GM21381 (cell line): ENCODE data around the gene CDK19.

ENCODE experiments used
- ATAC-seq: cut with Tn5 transposase; IDR thresholded peaks from one replicate; pipeline ENCODE4 v1.9.1; 2021; ENCODE audit warnings: mild to moderate bottlenecking, moderate library complexity; ENCODE audit not compliant: unreplicated experiment

CDK19 gene

GRCh38 chr6:110664933-110665332 lies 150.3 kb downstream of the CDK19 start:
- no peak for ATAC-seq

DNA sequence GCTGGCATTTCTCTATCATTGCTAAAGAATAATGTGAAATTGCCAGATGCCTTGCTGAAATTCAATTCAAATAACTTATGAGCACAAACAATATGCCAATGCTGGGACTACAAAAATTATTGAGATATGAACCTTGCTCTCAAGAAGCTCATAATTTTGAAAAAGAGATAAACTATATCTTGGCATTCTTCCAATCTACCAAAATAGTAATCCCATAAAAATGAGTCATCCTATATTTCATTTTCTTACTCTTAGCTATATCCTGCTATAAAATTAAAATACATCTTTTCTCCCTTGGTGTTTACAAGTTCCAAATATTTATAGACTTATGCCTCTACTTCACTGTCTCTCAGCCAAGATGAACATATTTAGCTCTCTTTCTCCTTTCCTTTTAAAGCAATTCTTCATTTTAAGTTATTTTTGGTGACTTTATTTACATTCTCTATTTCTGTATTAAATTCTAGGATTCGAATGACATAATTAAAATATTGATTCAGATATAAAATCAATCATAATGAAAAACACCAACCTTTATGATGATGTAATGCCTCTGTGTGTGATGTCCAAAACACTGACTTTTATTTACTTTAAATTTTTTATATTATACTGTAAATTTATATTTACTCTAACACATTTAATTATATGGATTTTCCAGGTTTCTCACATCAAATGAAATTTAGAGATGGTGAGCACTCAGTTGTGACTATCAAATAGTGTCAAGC lies 152.6 kb downstream of the CDK19 start:
- ATAC-seq, result no peak

DNA sequence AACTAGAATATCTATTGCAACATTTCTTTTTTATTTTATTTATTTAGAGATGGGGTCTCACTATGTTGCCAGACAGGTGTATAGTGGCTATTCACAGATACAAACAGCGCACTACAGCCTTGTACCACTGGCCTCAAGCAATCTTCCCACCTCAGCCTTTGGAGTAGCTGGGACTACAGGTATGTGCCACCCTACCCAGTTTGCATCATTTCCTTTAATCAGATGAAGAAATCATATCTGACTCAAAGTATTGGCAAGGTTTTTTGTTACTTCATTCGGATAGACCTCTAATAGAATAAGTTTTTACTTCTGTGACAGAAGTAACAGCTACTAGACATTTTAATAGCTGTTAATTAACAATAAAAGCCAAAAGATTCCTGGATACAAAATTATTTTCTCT lies 153.9 kb downstream of the CDK19 start:
- no peak for ATAC-seq

GRCh38 chr6:110660066-110660655 lies 155.1 kb downstream of the CDK19 start:
- ATAC-seq, result no peak

DNA sequence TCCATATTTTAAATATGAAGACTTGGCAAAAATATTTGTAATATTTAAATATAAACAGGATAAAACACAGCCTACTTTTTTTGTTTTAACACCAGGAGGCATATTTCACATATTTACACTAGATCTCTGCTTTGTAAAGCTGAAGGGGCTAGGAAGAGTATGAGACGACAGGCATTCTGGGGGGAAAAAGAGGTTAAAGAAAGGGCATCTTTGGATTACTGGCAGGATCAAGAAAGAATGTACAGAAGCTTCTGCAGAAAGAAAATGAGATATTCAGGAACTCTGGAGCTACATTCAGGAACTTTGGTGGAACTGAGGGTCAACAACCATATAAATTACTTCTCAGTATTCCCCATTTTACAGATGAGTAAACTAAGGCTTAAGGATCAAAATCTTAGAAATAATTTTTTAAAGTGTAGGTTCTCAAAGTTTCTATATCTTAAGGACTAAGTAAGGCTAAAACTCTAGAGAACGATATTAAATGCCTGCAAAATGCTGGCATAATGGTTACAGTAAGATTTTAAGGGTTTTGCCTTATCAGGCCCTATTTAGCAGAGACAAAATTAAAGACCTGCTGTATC lies 156.5 kb downstream of the CDK19 start:
- no peak for ATAC-seq

DNA sequence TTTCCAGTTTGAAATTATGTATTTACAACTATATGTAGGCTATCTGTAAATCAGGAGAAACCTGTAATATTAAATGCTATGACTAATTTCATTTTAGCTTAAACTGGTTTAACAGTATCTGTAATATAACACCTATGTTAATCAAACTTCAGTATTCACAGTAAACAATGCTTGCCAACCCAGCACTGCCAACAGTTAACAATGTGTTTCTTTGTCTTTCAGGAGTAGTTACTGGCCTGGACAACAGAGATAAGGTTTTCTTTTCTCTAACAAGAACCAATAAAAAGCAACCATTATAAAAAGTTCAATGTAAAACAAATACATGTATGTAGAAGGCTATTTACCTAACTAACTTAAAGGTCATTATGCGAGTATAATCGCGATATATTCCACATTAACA lies 158.8 kb downstream of the CDK19 start:
- ATAC-seq, result no peak

GRCh38 chr6:110655821-110656220 lies 159.4 kb downstream of the CDK19 start:
- no peak for ATAC-seq

DNA sequence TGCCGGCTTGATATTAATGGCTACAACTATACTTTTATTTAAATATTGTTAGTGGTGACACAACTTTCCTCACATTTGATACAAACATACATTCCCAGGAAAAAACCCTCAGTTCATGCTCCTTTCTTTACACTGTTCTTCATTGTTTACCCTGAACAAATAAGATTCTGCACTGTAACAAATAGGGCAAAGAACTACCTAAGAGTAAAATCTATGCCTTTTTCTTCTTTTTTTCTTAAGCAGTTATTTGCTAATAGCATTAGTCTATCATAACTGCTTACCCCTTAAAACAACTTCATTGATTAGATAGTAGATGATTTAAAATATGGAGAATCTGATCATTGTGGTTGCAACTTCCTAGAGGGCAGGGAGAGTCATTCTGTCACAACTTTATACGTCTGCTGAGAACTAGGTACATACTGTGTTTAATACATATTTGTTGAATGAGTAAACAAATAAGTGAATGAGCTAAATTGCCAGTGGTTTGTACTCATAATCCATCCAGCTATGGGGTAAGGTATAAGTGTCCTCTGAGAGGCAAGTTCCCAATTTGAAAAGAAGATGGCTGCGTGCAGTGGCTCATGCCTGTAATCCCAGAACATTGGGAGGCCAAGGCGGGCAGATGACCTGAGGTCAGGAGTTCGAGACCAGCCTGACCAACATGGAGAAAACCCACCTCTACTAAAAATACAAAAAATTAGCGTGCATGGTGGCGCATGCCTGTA lies 161.0 kb downstream of the CDK19 start:
- ATAC-seq, result no peak

DNA sequence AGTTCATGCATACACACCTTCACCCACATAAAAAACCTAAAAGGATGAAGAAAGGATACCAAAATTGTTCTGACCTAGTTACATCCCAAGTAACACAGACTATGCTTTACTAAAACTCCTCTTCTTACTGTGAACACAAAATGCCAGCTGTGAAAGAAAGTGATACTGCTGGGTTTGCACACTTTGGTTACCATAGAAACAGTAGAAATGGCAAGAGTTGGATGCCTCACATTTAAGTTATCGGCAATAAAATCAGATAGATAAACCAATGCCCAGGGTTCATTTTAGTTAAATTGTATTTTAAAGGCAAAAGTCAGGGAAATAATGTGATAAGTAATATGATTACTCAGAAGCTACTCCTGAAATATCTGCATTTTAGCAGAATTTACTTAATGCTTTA lies 161.9 kb downstream of the CDK19 start:
- no peak for ATAC-seq

GRCh38 chr6:110652520-110652919 lies 162.7 kb downstream of the CDK19 start:
- no peak for ATAC-seq

DNA sequence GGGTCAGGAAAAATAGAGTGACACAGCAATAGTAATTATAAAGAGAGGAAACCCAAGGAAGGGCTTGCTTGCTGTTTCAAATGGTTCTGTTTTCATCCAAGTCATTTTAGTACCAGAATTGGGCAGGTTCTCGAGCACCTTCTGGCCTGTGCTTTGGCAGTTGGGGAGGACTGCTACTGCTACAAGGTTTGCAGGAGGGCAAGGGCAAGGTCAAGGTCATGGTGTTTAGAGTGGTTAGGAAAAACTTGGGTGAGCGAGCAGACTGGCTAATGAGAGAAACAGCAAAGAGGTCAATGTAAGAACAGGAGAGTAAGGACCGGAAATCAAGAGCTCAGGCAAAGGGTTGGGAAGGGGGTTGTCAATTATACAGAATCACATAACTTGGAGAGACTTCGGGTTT lies 164.5 kb downstream of the CDK19 start:
- no peak for ATAC-seq

GRCh38 chr6:110649704-110650103 lies 165.6 kb downstream of the CDK19 start:
- no peak for ATAC-seq

DNA sequence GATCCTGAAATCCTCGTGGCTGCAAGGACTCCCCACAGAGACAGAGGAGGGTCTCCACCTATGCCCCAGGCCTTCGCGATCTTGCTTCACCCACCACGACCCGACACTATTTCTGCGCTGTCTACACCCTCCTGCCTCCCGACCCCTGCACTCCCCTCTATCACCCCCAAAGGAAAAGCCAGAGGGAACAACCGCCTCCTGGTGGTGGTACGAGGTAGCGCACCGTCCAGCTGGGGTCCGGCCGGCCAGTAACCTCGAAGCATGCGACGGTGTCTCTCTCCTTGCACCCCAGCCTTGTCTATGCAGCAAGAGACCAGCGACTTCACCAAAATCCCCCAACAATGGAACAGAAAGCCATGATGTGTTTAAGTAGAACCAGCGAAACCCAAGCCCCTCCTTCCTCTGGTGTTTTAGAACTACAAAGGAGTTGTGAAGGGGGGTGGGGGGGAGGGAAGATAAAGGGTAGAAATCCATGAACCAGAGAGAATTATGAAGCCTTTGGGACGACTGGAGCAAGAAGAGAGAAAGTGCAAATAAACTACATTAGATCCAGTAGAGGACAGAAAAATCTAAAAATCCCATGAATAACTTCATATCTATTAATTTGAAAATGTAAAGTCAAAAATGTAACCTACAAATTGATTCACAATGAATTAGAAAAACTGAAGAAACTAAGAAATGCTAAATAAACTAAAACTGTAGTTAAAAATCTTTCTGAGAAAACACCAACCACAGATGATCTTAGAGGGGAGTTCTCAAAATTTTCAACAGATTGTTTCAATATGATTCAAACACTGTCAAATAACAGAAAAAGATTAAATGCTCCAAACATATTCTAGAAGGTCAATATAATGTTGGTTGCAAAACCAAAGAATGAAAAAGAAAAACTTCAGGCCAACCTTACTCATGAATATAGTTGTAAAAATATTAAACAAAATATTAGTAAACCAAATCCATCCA lies 168.0 kb downstream of the CDK19 start:
- no peak for ATAC-seq

- no peak for ATAC-seq
Measured at GRCh38 chr6:110646419-110646698, 168.9 kb downstream of the CDK19 start.

DNA sequence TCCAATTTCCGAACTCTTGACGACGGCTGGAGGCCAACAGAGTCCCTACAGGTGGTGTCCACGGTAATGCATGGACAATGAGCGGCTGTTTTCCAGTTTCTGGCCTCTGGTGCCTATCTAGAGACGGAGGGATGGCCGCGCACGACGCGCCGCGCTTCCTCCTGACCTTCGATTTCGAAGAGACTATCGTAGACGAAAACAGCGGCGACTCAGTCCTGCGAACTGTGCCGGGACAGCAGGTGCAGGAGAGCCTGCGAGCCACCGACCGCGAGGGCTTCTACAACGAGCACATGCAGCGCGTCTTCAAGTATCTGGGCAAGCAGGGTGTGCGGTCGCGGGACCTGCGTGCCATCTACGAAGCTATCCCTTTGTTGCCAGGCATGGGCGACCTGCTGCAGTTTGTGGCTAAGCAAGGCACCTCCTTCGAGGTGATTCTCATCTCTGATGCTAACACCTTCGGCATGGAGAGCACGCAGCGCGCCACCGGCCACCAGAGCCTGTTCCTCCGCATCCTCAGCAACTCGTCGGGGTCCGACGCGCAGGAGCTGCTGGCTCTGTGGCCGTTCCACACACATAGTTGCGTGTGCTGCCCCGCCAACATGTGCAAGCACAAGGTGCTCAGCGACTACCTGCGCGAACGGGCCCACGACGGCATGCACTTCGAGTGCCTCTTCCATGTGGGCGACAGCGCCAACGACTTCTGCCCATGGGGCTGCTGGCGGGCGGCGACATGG lies 169.4 kb downstream of the CDK19 start:
- no peak for ATAC-seq

GRCh38 chr6:110643175-110643574 lies 172.1 kb downstream of the CDK19 start:
- ATAC-seq, result no peak

DNA sequence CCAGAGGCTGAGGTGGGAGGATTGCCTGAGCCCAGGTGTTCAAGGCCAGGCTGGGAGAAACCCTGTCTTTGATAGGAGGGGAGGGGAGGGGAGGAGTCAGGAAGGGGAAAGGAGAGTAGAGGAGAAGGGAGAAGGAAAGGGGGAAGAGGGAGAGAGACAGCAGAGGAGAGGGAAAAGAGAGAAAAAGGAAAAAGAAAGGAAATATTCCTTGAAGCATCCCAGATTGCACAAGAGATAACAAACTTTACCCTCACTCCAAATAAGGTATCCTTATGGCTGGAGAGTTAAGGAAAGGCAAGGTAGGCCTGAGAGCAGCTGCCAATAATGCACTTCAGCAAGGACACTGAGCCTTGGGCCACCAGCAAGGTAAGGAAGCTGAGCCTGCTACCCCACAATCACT lies 172.6 kb downstream of the CDK19 start:
- ATAC-seq, result no peak

- ATAC-seq, result no peak
Measured at GRCh38 chr6:110636781-110637180, 178.5 kb downstream of the CDK19 start.

- no peak for ATAC-seq
Measured at GRCh38 chr6:110635096-110635495, 180.2 kb downstream of the CDK19 start.

GRCh38 chr6:110633731-110634213 lies 181.5 kb downstream of the CDK19 start:
- no peak for ATAC-seq
